Measurements from ENCODE around the gene LDLRAD4. TPM values are rescaled to one million over a fixed set of nuclear protein-coding genes. Genes with fewer than 3 reads are reported as not detected.

Gene LDLRAD4
- total and polyA plus RNA-seq, 8 donors, result 2.0 to 47.9 (median 9.0) TPM

- Histone ChIP-seq H3K4me3 (no peak overlapping the region), H3K4me1 (peaks cover 0 to 8% (median 4%) of the 10 kb centered on the region in 4 donors)
These were observed 205.8 kb downstream of the LDLRAD4 start for GRCh38 chr18:13424363-13424762.

GRCh38 chr18:13425357-13426091 is 207.0 kb downstream of the LDLRAD4 start:
- H3K27me3 ChIP-seq, result no peaks in the 10 kb centered on the region
- no peak overlapping the region for H3K4me3 ChIP-seq
- intact Hi-C loops (cut with DNase I; ENCODE audit: low total_unique reads), result no loop called here
- H3K9me3 ChIP-seq, result no peaks in the 10 kb centered on the region
- no peaks in the 10 kb centered on the region for H3K36me3 ChIP-seq
- H3K27ac ChIP-seq, result no peak overlapping the region
- 64 to 80% (median 69%) methylated on average over 12 to 16 of the region's 16 CpGs for WGBS, 5 donors
- TF ChIP-seq CTCF (IDR thresholded peaks at IDR 0.05) (no peak), POLR2A (IDR thresholded peaks at IDR 0.05) (no peak)
- peaks cover 0 to 8% (median 4%) of the 10 kb centered on the region in 4 donors for H3K4me1 ChIP-seq
- no peak for DNase-seq

More at GRCh38 chr18:13424363-13424762, 205.8 kb downstream of the LDLRAD4 start:
- TF ChIP-seq EP300 (IDR thresholded peaks at IDR 0.05) (no peak), POLR2A (IDR thresholded peaks at IDR 0.05) (no peak), POLR2AphosphoS5 (IDR thresholded peaks at IDR 0.05) (no peak), CTCF (IDR thresholded peaks at IDR 0.05) (no peak)
- WGBS, 5 donors, result 81 to 93% (median 91%) methylated on average over 7 of the region's 7 CpGs
- intact Hi-C loops (cut with DNase I; ENCODE audit: low total_unique reads), result no loop called here
- Histone ChIP-seq H3K36me3 (no peaks in the 10 kb centered on the region), H3K9me3 (no peaks in the 10 kb centered on the region), H3K27me3 (no peaks in the 10 kb centered on the region), H3K27ac (no peak overlapping the region)
- no peak for DNase-seq

- Histone ChIP-seq H3K27ac (no peak overlapping the region), H3K36me3 (no peaks in the 10 kb centered on the region), H3K27me3 (no peaks in the 10 kb centered on the region), H3K9me3 (no peaks in the 10 kb centered on the region), H3K4me1 (peaks cover 0 to 8% (median 4%) of the 10 kb centered on the region in 4 donors), H3K4me3 (no peak overlapping the region)
- peak in 1 of 2 donors; percentile 45 for DNase-seq
- TF ChIP-seq EP300 (IDR thresholded peaks at IDR 0.05), result no peak
- TF ChIP-seq POLR2A (IDR thresholded peaks at IDR 0.05), result no peak
- TF ChIP-seq CTCF (IDR thresholded peaks at IDR 0.05), result no peak
- TF ChIP-seq POLR2AphosphoS5 (IDR thresholded peaks at IDR 0.05), result peak in 1 of 3 donors; percentile 25
- 50 to 73% (median 60%) methylated on average over 3 of the region's 3 CpGs for WGBS, 5 donors
- intact Hi-C loops (cut with DNase I; ENCODE audit: low total_unique reads), result no loop called here
These were observed 208.8 kb downstream of the LDLRAD4 start for GRCh38 chr18:13427354-13427753.

GRCh38 chr18:13428319-13428718 is 209.8 kb downstream of the LDLRAD4 start:
- Histone ChIP-seq H3K27me3 (no peaks in the 10 kb centered on the region), H3K9me3 (no peaks in the 10 kb centered on the region), H3K27ac (no peak overlapping the region), H3K4me1 (peaks cover 0 to 8% (median 4%) of the 10 kb centered on the region in 4 donors), H3K4me3 (no peak overlapping the region), H3K36me3 (no peaks in the 10 kb centered on the region)
- TF ChIP-seq CTCF (IDR thresholded peaks at IDR 0.05) (no peak), POLR2A (IDR thresholded peaks at IDR 0.05) (no peak), EP300 (IDR thresholded peaks at IDR 0.05) (no peak), POLR2AphosphoS5 (IDR thresholded peaks at IDR 0.05) (no peak)
- no peak for DNase-seq
- 61 to 81% (median 75%) methylated on average over 3 of the region's 3 CpGs for WGBS, 5 donors
- intact Hi-C loops (cut with DNase I; ENCODE audit: low total_unique reads), result no loop called here

All from stomach (tissue), 9 donors.